Hindlimb muscle (tissue), 1 donor: ENCODE measurements around the gene PSMA7. TPM values are rescaled to one million over a fixed set of nuclear protein-coding genes. Genes with fewer than 3 reads are reported as not detected.

Source experiments
- polyA plus RNA-seq: library from polyadenylated mRNA; unstranded; fragments of 120-200 nt; gene quantifications from one replicate; pipeline ENCODE4 v1.2.1, GENCODE V29; 2013; ENCODE audit not compliant: insufficient read length

PSMA7 gene
- polyA plus RNA-seq, 1 donor, result 156 TPM

Other genes starting within 250 kb of the PSMA7 start
- 16.3 TPM for gene TAF4, start 77.5 kb downstream of the PSMA7 start, polyA plus RNA-seq
- 91.1 TPM for gene LSM14B, start 20.9 kb downstream of the PSMA7 start, polyA plus RNA-seq
- 17.8 TPM for gene SS18L1, start 375 bp upstream of the PSMA7 start, polyA plus RNA-seq
- 35.7 TPM for gene MTG2, start 39.6 kb upstream of the PSMA7 start, polyA plus RNA-seq
- gene HRH3, start 76.9 kb upstream of the PSMA7 start, polyA plus RNA-seq, result 2.2 TPM
- gene OSBPL2, start 95.1 kb upstream of the PSMA7 start, polyA plus RNA-seq, result 30.3 TPM
- 69.4 TPM for gene ADRM1, start 159.6 kb upstream of the PSMA7 start, polyA plus RNA-seq
- 96.2 TPM for gene LAMA5, start 223.9 kb upstream of the PSMA7 start, polyA plus RNA-seq
- gene RPS21, start 243.7 kb upstream of the PSMA7 start, polyA plus RNA-seq, result 1,182 TPM